ENCODE measurements around the gene HYAL2. TPM values are rescaled to one million over a fixed set of nuclear protein-coding genes. Genes with fewer than 3 reads are reported as not detected.

Gene HYAL2
- total and polyA plus RNA-seq, 9 of the 15 experiments (the other 6 are each of a cell fraction or from before 2014, with no cell fraction given) = 0.36 to 22.7 (median 11.4) TPM; not detected in 1

- TF ChIP-seq ZNF407 (IDR thresholded peaks at IDR 0.05; ENCODE audit: low read depth) (peak; percentile 78), KLF1 (tag; IDR thresholded peaks at IDR 0.05) (peak; percentile 87), CEBPG (CRISPR knock-in tag; IDR thresholded peaks at IDR 0.05) (peak; percentile 61; the same call in 1 of the 2 replicates), CEBPG (tag; conservative IDR thresholded peaks at IDR 0.05 in 1 of 2, IDR thresholded peaks at IDR 0.05 in 1 of 2) (no peak), ZNF586 (CRISPR knock-in tag; conservative IDR thresholded peaks at IDR 0.05) (no peak), CLOCK (CRISPR knock-in tag; IDR thresholded peaks at IDR 0.05; ENCODE audit: borderline replicate concordance) (no peak), ZNF76 (CRISPR knock-in tag; IDR thresholded peaks at IDR 0.05; ENCODE audit: borderline replicate concordance) (peak; percentile 91)
- TF ChIP-seq, protein P1, sequence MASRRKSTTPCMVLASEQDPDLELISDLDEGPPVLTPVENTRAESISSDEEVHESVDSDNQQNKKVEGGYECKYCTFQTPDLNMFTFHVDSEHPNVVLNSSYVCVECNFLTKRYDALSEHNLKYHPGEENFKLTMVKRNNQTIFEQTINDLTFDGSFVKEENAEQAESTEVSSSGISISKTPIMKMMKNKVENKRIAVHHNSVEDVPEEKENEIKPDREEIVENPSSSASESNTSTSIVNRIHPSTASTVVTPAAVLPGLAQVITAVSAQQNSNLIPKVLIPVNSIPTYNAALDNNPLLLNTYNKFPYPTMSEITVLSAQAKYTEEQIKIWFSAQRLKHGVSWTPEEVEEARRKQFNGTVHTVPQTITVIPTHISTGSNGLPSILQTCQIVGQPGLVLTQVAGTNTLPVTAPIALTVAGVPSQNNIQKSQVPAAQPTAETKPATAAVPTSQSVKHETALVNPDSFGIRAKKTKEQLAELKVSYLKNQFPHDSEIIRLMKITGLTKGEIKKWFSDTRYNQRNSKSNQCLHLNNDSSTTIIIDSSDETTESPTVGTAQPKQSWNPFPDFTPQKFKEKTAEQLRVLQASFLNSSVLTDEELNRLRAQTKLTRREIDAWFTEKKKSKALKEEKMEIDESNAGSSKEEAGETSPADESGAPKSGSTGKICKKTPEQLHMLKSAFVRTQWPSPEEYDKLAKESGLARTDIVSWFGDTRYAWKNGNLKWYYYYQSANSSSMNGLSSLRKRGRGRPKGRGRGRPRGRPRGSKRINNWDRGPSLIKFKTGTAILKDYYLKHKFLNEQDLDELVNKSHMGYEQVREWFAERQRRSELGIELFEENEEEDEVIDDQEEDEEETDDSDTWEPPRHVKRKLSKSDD (conservative IDR thresholded peaks at IDR 0.05; ENCODE audit: low read length) = no peak
Observed at GRCh38 chr3:50292159-50293078, 30.1 kb downstream of the HYAL2 start, which contains the start of gene IFRD2 (continued).
